ENCODE measurements around the gene CMSS1.

CMSS1 gene

DNA sequence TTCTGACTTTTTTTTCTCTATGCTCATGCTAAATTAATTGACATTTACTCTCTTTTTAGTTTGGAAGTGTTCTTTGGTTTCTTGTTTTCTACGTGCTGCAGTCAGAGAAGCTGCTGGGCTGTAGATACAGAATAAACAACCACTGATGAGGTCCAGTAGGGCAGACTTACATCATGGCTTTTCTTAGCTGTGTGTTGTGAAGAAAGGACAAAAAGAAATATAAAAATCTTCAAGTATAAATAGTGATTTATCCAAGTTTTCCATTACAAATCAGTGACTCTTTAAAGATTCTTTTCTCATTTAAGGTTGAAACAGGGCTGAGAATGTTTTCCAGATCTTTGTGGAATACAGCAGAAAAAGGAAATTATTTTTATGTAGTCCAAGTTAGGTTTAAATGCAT is 122.2 kb downstream of the CMSS1 start:
- no peak for DNase-seq

DNA sequence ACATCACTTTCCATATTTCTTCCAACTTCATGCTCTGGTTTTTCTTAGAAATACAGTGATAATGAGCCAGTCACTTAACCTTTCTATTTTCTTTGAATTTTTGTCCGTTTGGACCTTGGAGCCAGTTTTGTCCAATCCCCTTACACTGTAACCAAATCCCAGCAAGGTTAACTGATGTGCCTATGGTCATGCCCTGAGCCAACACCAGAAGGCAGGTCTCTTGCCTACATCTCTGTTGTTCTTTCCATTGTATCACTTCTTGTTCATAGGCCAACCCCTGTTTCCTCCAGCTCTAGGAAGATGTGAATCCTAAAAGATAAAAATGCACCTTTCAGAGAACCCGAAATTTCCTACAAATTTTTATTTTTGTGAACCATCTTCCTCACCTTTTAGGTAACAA is 122.7 kb downstream of the CMSS1 start:
- DNase-seq: no peak

- DNase-seq: no peak
Measured at GRCh38 chr3:99941211-99941610, 123.5 kb downstream of the CMSS1 start.

GRCh38 chr3:99943931-99944761 is 126.5 kb downstream of the CMSS1 start:
- no peak for DNase-seq

- no peak for DNase-seq
Measured at GRCh38 chr3:99945328-99945995, 127.8 kb downstream of the CMSS1 start.

- DNase-seq: no peak
Measured at GRCh38 chr3:99947356-99947755, 129.7 kb downstream of the CMSS1 start.

- no peak for DNase-seq
Measured at GRCh38 chr3:99948467-99949089, 130.9 kb downstream of the CMSS1 start.

- no peak for DNase-seq
Measured at GRCh38 chr3:99949956-99950670, 132.5 kb downstream of the CMSS1 start.

GRCh38 chr3:99950921-99951320 is 133.3 kb downstream of the CMSS1 start:
- no peak for DNase-seq

GRCh38 chr3:99951701-99952100 is 134.0 kb downstream of the CMSS1 start:
- no peak for DNase-seq

GRCh38 chr3:99952306-99952705 is 134.6 kb downstream of the CMSS1 start:
- no peak for DNase-seq

GRCh38 chr3:99953596-99953995 is 135.9 kb downstream of the CMSS1 start:
- no peak for DNase-seq

DNA sequence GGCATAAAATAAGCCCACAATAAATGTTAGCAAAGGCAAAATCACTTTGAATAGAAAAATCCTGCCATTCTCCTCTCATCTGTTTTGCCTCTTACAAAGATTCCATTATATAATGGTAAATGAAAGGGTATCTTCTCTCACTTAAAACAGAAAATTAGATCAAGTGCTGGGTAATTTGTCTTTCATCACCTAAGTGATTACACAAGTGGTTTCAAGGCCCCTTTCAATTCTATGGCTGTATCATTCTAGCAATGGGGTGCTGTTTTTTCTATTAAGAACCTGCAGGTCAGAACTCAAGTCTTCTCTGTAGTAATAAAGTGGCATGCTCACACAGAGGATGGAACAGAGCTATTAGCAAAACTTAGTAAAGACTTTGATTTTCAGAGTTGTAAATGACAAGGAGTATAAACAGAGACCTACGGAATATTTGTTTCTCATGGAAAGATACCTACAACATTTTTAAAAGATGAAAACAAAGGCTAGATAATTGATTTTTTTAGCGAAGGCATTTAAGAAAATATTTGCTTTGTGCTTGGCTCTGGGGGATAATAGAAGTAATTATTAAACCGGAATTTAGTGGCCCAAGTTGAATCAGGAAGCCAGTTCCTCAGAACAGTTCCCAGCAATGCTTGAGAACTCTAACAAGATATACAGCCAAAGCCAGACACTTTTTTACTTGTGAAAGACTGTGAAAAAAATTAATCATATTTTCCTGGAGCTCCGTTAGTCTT is 137.4 kb downstream of the CMSS1 start:
- no peak for DNase-seq

DNA sequence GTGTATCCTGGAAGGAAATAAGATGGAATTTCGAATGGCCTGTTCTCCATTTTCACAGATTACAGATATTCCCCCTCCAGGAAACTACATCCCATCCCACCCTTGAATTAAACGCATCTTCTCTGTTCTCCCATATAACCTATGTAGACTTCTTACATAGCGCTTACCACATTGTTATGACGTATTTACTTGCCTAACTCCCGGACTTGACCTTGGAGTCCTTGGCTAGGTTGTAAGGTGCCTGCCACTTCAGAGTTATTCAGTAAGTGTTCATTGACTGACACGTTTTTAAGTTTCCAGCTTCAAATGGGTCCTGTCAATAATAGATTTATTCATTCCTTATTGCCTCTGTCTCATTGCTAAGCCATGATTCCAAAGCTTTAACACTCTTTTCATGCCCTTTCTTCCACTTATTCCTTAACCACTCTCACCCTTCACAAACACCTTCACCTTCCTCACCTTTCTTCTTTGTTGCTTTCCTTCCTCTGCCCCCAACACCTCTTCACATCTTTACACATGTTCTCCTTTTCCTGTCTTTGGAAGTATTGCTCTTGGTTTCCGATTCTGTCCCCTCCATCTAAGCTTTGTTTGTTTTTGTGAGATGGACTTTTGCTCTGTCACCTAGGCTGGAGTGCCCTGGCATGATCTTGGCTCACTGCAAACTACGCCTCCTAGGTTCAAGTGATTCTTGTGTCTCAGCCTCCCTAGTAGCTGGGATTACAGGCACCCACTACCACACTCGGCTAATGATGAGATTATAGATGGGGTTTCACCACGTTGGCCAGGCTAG is 138.3 kb downstream of the CMSS1 start:
- DNase-seq: no peak

GRCh38 chr3:99957151-99957796 is 139.6 kb downstream of the CMSS1 start:
- DNase-seq: no peak

- no peak for DNase-seq
Measured at GRCh38 chr3:99958222-99958912, 140.7 kb downstream of the CMSS1 start.

- no peak for DNase-seq
Measured at GRCh38 chr3:99960123-99960878, 142.6 kb downstream of the CMSS1 start.

DNA sequence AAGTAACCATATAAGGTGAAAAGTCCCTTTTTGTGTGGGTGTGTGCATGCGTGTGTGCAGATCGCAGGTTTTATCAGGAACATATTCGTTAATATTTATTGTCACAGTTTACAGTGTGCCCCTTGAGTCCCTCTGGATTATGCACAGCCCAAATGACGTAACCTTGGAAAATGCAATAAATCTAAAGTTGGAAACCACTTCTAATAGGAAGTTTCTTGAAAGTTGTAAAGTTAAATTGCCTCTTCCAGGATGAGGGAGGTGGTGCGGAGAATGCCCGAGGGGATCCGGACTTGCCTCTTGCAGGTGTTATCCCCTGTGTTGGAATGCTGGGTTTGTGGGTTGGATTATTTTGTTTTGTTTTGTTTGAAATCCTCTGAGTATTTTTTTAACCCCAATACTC is 143.3 kb downstream of the CMSS1 start:
- DNase-seq: no peak

DNA sequence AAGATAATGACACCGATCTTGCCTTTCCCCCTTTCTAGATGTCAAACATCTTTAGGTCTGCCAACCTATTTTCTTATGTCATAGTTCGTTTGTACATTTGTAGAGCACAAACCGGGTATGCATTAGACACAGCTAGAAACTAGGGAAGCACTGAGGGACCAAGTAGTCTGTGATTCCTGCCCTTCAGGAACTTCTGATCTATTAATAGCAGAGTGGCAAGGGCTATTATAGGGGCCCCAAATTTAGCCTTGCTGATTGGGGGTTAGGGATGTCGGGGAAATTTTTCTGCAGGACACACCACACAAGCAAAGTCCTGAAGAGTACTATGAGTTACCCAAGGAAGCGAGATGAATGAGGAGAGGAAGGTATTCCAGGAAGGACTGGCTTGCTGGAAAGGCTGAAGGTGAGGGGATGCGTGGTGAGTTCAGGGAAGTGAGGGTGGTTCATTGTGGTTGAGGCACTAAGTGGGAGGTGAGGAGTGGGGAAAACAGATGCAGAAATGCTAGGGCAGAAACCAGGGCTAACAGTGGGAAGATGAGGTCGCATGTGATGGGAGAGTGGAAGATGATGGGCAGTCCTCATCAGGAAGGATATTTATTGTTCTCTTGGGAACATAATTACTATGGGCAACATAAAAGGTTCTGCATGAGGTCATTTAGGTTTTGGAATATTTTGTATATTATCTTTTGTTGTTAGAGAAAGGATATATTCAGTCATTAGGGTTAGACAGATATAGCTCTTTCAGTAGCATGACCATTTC is 144.3 kb downstream of the CMSS1 start:
- no peak for DNase-seq
